Astrocyte (in vitro differentiated cells and primary cell): ENCODE data around the gene SDHAF2. TPM values are rescaled to one million over a fixed set of nuclear protein-coding genes. Genes with fewer than 3 reads are reported as not detected.

Experiments
- DNase-seq: peaks from one replicate; pipeline ENCODE4 v3.0.0-alpha.2; 2010; ENCODE audit warnings: low read depth
- FAIRE-seq: peaks from 2 replicates; lab custom pipeline; 2011; peaks lifted over from hg19 to GRCh38; lab: Jason Lieb, UNC
- H2AFZ ChIP-seq: 2 replicates; pipeline ENCODE4 v1.6.0; 2012; ENCODE audit warnings: low read depth, low read length, inconsistent platforms
- H3K27ac ChIP-seq: 2 replicates; pipeline ENCODE4 v1.5.1; 2011; ENCODE audit warnings: low read depth, low read length, inconsistent platforms
- H3K27me3 ChIP-seq: 2 replicates; pipeline ENCODE4 v1.6.0; 2011; ENCODE audit warnings: low read length, inconsistent platforms; ENCODE audit not compliant: insufficient read depth
- H3K36me3 ChIP-seq: 2 replicates; pipeline ENCODE4 v1.5.1; 2011; ENCODE audit warnings: low read length, inconsistent platforms; ENCODE audit not compliant: insufficient read depth
- H3K4me1 ChIP-seq: 2 replicates; pipeline ENCODE4 v1.5.1; 2011; ENCODE audit warnings: low read length, inconsistent platforms; ENCODE audit not compliant: insufficient read depth
- H3K4me2 ChIP-seq: 2 replicates; pipeline ENCODE4 v1.6.0; 2012; ENCODE audit warnings: low read length, inconsistent platforms
- H3K4me3 ChIP-seq: 2 replicates; pipeline ENCODE4 v1.5.1; 2011; ENCODE audit warnings: low read depth, mild to moderate bottlenecking, low read length, inconsistent platforms; ENCODE audit not compliant: insufficient read depth
- H3K79me2 ChIP-seq: 2 replicates; pipeline ENCODE4 v1.6.0; 2012; ENCODE audit warnings: mild to moderate bottlenecking, low read length, inconsistent platforms; ENCODE audit not compliant: insufficient read depth
- H3K9ac ChIP-seq: 2 replicates; pipeline ENCODE4 v1.6.0; 2012; ENCODE audit warnings: mild to moderate bottlenecking, low read length, inconsistent platforms
- H3K9me3 ChIP-seq: 2 replicates; pipeline ENCODE4 v1.5.1; 2012; ENCODE audit warnings: low read depth, mild to moderate bottlenecking, low read length, inconsistent platforms; ENCODE audit not compliant: insufficient read depth
- H4K20me1 ChIP-seq: 2 replicates; pipeline ENCODE4 v1.6.0; 2012; ENCODE audit warnings: low read length, inconsistent platforms; ENCODE audit not compliant: insufficient read depth
- H3K27ac Mint-ChIP-seq: one replicate; pipeline ENCODE4 v1.8.0; 2021; ENCODE audit warnings: mild to moderate bottlenecking, mixed read lengths; ENCODE audit not compliant: unreplicated experiment
- H3K27me3 Mint-ChIP-seq: one replicate; pipeline ENCODE4 v1.8.0; 2021; ENCODE audit warnings: low read depth, mixed read lengths; ENCODE audit not compliant: unreplicated experiment
- H3K36me3 Mint-ChIP-seq: one replicate; pipeline ENCODE4 v1.8.0; 2021; ENCODE audit warnings: low read depth, mixed read lengths; ENCODE audit not compliant: unreplicated experiment
- H3K4me1 Mint-ChIP-seq: one replicate; pipeline ENCODE4 v1.8.0; 2021; ENCODE audit warnings: low read depth, mixed read lengths; ENCODE audit not compliant: unreplicated experiment
- H3K4me3 Mint-ChIP-seq: one replicate; pipeline ENCODE4 v1.8.0; 2021; ENCODE audit warnings: mild to moderate bottlenecking, moderate library complexity, mixed read lengths; ENCODE audit not compliant: unreplicated experiment
- H3K9me3 Mint-ChIP-seq: one replicate; pipeline ENCODE4 v1.8.0; 2021; ENCODE audit warnings: mild to moderate bottlenecking, mixed read lengths; ENCODE audit not compliant: unreplicated experiment
- EZH2 ChIP-seq: IDR thresholded peaks from 2 replicates; pipeline ENCODE4 v1.6.1; 2012; ENCODE audit warnings: mild to moderate bottlenecking, low read length, inconsistent platforms; ENCODE audit not compliant: insufficient read depth
- total RNA-seq: library from RNA; stranded (reverse); gene quantifications from 2 replicates; pipeline ENCODE4 v1.2.1, GENCODE V29; 2021
- TF ChIP-seq, protein P1 (sequence below): IDR thresholded peaks from 2 replicates; pipeline ENCODE4 v1.5.1; 2011; ENCODE audit warnings: low read depth, mild to moderate bottlenecking, inconsistent platforms, low read length, moderate library complexity; ENCODE audit not compliant: insufficient read depth

SDHAF2 gene
- total RNA-seq, 1 donor from 2014 or later = 38.8 TPM

DNA sequence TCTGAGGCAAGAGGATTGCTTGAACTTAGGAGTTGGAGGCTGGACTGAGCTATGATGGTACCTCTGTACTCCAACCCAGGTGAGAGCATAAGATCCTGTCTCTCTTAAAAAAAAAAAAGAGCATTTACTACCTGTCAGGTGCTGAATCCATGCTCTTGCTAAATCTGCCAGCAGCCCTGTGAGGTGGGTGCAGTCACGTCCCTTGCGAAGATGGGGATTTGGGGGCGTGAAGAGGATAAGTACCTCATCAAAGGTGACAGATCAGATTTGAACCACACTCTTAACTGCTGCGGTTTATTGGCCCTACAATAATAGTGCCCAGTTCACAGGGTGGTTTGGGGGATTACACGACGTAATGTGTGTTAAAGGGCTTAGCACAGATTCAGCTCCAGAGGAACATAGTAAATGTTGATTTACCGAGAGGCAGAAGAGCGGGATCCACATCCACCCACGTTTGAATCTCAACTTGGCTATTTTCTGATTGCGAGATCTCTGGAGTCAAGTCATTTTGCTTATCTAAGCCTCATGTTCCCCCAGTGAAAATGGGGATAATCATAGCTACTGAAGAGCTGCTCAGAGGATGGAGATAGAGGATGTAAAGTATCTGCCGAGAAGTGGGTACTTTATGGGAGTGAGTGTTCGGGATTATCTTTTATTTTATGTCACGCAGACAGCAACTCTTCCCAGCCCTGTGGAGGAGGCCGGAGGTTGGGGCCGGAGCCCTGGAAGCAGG is 50.5 kb downstream of the SDHAF2 start:
- peaks cover 43% of the 10 kb centered on the region for H3K27me3 Mint-ChIP-seq
- no peak for FAIRE-seq
- Histone ChIP-seq H3K4me3 (no peak overlapping the region), H3K4me2 (no peak overlapping the region), H3K9me3 (no peaks in the 10 kb centered on the region), H3K27me3 (peaks cover 8% of the 10 kb centered on the region), H2AFZ (no peak overlapping the region), H3K9ac (no peak overlapping the region), H3K36me3 (no peaks in the 10 kb centered on the region), H4K20me1 (peaks cover 11% of the 10 kb centered on the region), H3K4me1 (no peaks in the 10 kb centered on the region), H3K79me2 (no peaks in the 10 kb centered on the region), H3K27ac (no peak overlapping the region)
- DNase-seq = no peak
- H3K4me3 Mint-ChIP-seq = no peak overlapping the region
- H3K9me3 Mint-ChIP-seq = no peaks in the 10 kb centered on the region
- TF ChIP-seq, protein P1, sequence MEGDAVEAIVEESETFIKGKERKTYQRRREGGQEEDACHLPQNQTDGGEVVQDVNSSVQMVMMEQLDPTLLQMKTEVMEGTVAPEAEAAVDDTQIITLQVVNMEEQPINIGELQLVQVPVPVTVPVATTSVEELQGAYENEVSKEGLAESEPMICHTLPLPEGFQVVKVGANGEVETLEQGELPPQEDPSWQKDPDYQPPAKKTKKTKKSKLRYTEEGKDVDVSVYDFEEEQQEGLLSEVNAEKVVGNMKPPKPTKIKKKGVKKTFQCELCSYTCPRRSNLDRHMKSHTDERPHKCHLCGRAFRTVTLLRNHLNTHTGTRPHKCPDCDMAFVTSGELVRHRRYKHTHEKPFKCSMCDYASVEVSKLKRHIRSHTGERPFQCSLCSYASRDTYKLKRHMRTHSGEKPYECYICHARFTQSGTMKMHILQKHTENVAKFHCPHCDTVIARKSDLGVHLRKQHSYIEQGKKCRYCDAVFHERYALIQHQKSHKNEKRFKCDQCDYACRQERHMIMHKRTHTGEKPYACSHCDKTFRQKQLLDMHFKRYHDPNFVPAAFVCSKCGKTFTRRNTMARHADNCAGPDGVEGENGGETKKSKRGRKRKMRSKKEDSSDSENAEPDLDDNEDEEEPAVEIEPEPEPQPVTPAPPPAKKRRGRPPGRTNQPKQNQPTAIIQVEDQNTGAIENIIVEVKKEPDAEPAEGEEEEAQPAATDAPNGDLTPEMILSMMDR = no peak
- no peak overlapping the region for H3K27ac Mint-ChIP-seq
- no peaks in the 10 kb centered on the region for H3K4me1 Mint-ChIP-seq
- H3K36me3 Mint-ChIP-seq = no peaks in the 10 kb centered on the region

DNA sequence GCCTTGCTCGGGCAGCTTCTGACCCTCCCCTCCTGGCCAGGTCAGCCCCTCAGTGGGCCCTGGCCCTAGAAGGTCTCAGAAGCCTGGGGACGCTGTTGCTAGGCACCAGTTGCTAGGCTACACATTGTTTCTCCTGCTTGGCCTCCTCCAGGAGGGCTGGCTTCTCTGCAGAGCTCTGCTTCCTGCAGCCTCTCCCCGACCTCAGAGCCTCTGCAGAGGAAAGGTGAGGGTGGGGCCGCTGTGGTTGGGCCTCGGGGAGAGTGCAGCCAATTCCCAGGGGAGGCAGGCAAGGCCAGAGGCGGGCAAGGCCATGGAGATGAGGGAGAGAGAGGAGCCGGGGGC is 51.0 kb downstream of the SDHAF2 start:
- Histone ChIP-seq H3K27me3 (peaks cover 8% of the 10 kb centered on the region), H3K27ac (no peak overlapping the region), H3K4me3 (no peak overlapping the region), H3K9me3 (no peaks in the 10 kb centered on the region), H3K36me3 (no peaks in the 10 kb centered on the region), H3K4me2 (no peak overlapping the region), H3K4me1 (no peaks in the 10 kb centered on the region), H4K20me1 (peaks cover 11% of the 10 kb centered on the region), H3K79me2 (no peaks in the 10 kb centered on the region), H2AFZ (no peak overlapping the region), H3K9ac (no peak overlapping the region)
- no peaks in the 10 kb centered on the region for H3K4me1 Mint-ChIP-seq
- H3K9me3 Mint-ChIP-seq = no peaks in the 10 kb centered on the region
- H3K4me3 Mint-ChIP-seq = no peak overlapping the region
- H3K36me3 Mint-ChIP-seq = no peaks in the 10 kb centered on the region
- no peak for DNase-seq
- no peak overlapping the region for H3K27ac Mint-ChIP-seq
- peaks cover 48% of the 10 kb centered on the region for H3K27me3 Mint-ChIP-seq
- FAIRE-seq = no peak
- TF ChIP-seq, protein P1 = no peak
- no peak for TF ChIP-seq EZH2

DNA sequence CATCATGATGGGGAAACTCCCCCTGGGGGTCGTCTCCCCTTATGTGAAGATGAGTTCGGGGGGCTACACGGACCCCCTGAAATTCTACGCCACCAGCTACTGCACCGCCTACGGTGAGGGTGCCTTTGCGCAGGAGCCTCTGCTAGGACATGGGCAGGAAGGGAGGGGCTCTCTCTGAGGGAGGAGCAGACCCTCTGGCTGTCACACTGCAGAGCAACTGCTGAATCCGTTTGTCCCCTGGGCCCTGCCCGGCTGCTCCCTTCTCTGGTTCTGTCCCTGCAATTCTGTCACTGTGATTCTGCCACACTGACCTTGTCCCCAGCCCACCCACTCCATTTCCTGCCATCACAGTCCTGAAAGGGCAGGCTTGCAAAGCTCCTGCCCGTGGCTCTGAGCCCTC is 51.9 kb downstream of the SDHAF2 start:
- Mint-ChIP-seq H3K9me3 (no peaks in the 10 kb centered on the region), H3K36me3 (no peaks in the 10 kb centered on the region), H3K4me1 (no peaks in the 10 kb centered on the region), H3K27me3 (peaks cover 54% of the 10 kb centered on the region), H3K27ac (no peak overlapping the region), H3K4me3 (no peak overlapping the region)
- Histone ChIP-seq H3K9ac (no peak overlapping the region), H3K27me3 (peaks cover 8% of the 10 kb centered on the region), H3K27ac (no peak overlapping the region), H3K79me2 (no peaks in the 10 kb centered on the region), H2AFZ (no peak overlapping the region), H3K4me2 (no peak overlapping the region), H3K4me3 (no peak overlapping the region), H3K36me3 (no peaks in the 10 kb centered on the region), H3K4me1 (no peaks in the 10 kb centered on the region), H4K20me1 (peaks cover 11% of the 10 kb centered on the region), H3K9me3 (no peaks in the 10 kb centered on the region)
- DNase-seq (no peak), FAIRE-seq (no peak)
- TF ChIP-seq, protein P1 = no peak
- TF ChIP-seq EZH2 = no peak
